K562 (cell line): Measurements from ENCODE around the gene SLC25A45. TPM values are rescaled to one million over a fixed set of nuclear protein-coding genes. Genes with fewer than 3 reads are reported as not detected.

Experiments
- ARID3A ChIP-seq: IDR thresholded peaks from 2 replicates; pipeline ENCODE4 v1.6.1; 2012; ENCODE audit warnings: low read depth, low read length, improper control_type of control experiment, borderline replicate concordance
- BRF1 ChIP-seq: IDR thresholded peaks from 3 replicates; pipeline ENCODE4 v1.6.1; 2011; ENCODE audit warnings: borderline replicate concordance, mild to moderate bottlenecking; ENCODE audit not compliant: insufficient read length; ENCODE audit errors: extremely low read depth
- C11orf30 ChIP-seq: fragments of 450-650 bp; IDR thresholded peaks from 2 replicates; pipeline ENCODE4 v1.6.1; 2016; ENCODE audit warnings: low read depth, mild to moderate bottlenecking
- CXXC5 ChIP-seq: fragments of 250-450 bp; sonication (Bioruptor Pico); IDR thresholded peaks from 2 replicates; pipeline ENCODE4 v1.8.0; 2022; ENCODE audit warnings: inconsistent platforms, mild to moderate bottlenecking, moderate library complexity
- DDX20 ChIP-seq: fragments of 450-650 bp; IDR thresholded peaks from 2 replicates; pipeline ENCODE4 v1.6.1; 2016; ENCODE audit warnings: missing genetic modification characterization, low read depth, mild to moderate bottlenecking, missing compliant biosample characterization, moderate library complexity
- EP400 ChIP-seq: fragments of 450-650 bp; IDR thresholded peaks from 2 replicates; pipeline ENCODE4 v1.6.1; 2017; ENCODE audit warnings: antibody characterized with exemption, mild to moderate bottlenecking, moderate library complexity
- KHSRP ChIP-seq: fragments of 450-650 bp; IDR thresholded peaks from 2 replicates; pipeline ENCODE4 v1.6.1; 2017
- MTA3 ChIP-seq: fragments of 450-650 bp; formaldehyde crosslinking; IDR thresholded peaks from 2 replicates; pipeline ENCODE4 v1.6.1; 2017; ENCODE audit warnings: mild to moderate bottlenecking, borderline replicate concordance
- NR4A1 ChIP-seq, 2 experiments: fragments of 250-450 bp in 1 of 2; fragments of 450-650 bp in 1 of 2; sonication (Bioruptor Pico) in 1 of 2; IDR thresholded peaks; 2 replicates each; pipeline versions ENCODE4 v1.4.0 to v1.6.1; 2016 to 2020; ENCODE audit warnings: mild to moderate bottlenecking in 2 of 2, missing compliant biosample characterization in 1 of 2, missing genetic modification characterization in 1 of 2, moderate library complexity in 1 of 2
- RBBP5 ChIP-seq: fragments of 200-600 bp; sonication (generic); IDR thresholded peaks from 2 replicates; pipeline ENCODE4 v1.6.1; 2012; ENCODE audit warnings: borderline replicate concordance, mild to moderate bottlenecking, low read length, control low read depth, inconsistent platforms; ENCODE audit not compliant: insufficient read depth, poor library complexity, severe bottlenecking
- RFX1 ChIP-seq: fragments of 450-650 bp; IDR thresholded peaks from 2 replicates; pipeline ENCODE4 v1.6.1; 2016; ENCODE audit warnings: mild to moderate bottlenecking, moderate library complexity
- RREB1 ChIP-seq: fragments of 250-450 bp; sonication (Bioruptor Pico); IDR thresholded peaks from 2 replicates; pipeline ENCODE4 v1.4.0; 2020
- TFAM ChIP-seq: fragments of 250-450 bp; sonication (Bioruptor Pico); conservative IDR thresholded peaks from 2 replicates; pipeline ENCODE4 v1.5.0; 2021; ENCODE audit warnings: mild to moderate bottlenecking, moderate library complexity
- ZNF354B ChIP-seq: fragments of 250-450 bp; sonication (Bioruptor Pico); IDR thresholded peaks from 2 replicates; pipeline ENCODE4 v1.4.0; 2020
- ZNF445 ChIP-seq: fragments of 250-450 bp; sonication (Bioruptor Pico); IDR thresholded peaks from 2 replicates; pipeline ENCODE4 v1.4.0; 2020; ENCODE audit warnings: low read depth, mild to moderate bottlenecking, moderate library complexity
- ZNF518B ChIP-seq: fragments of 250-450 bp; sonication (Bioruptor Pico); IDR thresholded peaks from 2 replicates; pipeline ENCODE4 v1.5.0; 2021; ENCODE audit warnings: mild to moderate bottlenecking, moderate library complexity
- polyA plus RNA-seq, 8 experiments: library from polyadenylated mRNA; depleted of rRNA in 4 of 8; stranded (reverse) in 5 of 8; unstranded in 3 of 8; fragments of >200 nt; fragmentation: Nextera tagmentation in 2 of 8; fragmentation: Illumina TruSeq in 1 of 8; extraction: Ambion mirVana in 2 of 8; extraction: Trizol in 1 of 8; gene quantifications; 2 replicates each; pipeline versions ENCODE4 v1.2.1 to v1.2.3, GENCODE V29; 2011 to 2014; ENCODE audit warnings: inconsistent platforms in 1 of 8, missing spikeins in 1 of 8
- total RNA-seq, 7 experiments: library from RNA; depleted of rRNA in 6 of 7; stranded (reverse); fragments of >200 nt in 6 of 7; fragmentation: Illumina TruSeq in 2 of 7; extraction: Trizol in 2 of 7; gene quantifications; 2 replicates each; pipeline versions ENCODE4 v1.2.1 to v1.2.3, GENCODE V29; 2011 to 2021; ENCODE audit warnings: low replicate concordance in 1 of 7

SLC25A45 gene
- total and polyA plus RNA-seq, 9 of the 15 experiments (the other 6 are each of a cell fraction or from before 2014, with no cell fraction given), result 0.15 to 2.3 (median 0.68) TPM

GRCh38 chr11:65424205-65425104 lies 42.0 kb upstream of the SLC25A45 start (continued):
- no peak for TF ChIP-seq ZNF518B (CRISPR knock-in tag)
- TF ChIP-seq EP400, result no peak
- no peak for TF ChIP-seq RFX1
- no peak for TF ChIP-seq DDX20 (tag)
- TF ChIP-seq RBBP5, result no peak
- no peak for TF ChIP-seq ZNF354B (CRISPR knock-in tag)
- TF ChIP-seq MTA3, result no peak
- TF ChIP-seq ARID3A, result no peak
- peak; percentile 77 for TF ChIP-seq KHSRP
- no peak for TF ChIP-seq BRF1
- no peak for TF ChIP-seq TFAM (CRISPR knock-in tag)
- no peak for TF ChIP-seq RREB1
- no peak for TF ChIP-seq C11orf30
- TF ChIP-seq NR4A1 (CRISPR knock-in tag; IDR thresholded peaks at IDR 0.05), result no peak
- TF ChIP-seq NR4A1 (tag; IDR thresholded peaks at IDR 0.05), result no peak
- TF ChIP-seq ZNF445 (CRISPR knock-in tag), result no peak
- TF ChIP-seq CXXC5, result no peak
